Aorta (tissue), 4 donors: ENCODE data around the gene EXTL1. TPM values are rescaled to one million over a fixed set of nuclear protein-coding genes. Genes with fewer than 3 reads are reported as not detected.

Experiments
- polyA plus RNA-seq, 2 donors: library from polyadenylated mRNA; stranded (reverse); fragments of 200-250 nt; gene quantifications; one replicate each; pipeline ENCODE4 v1.2.3, GENCODE V29; 2013
- total RNA-seq, 2 donors: library from RNA; stranded (reverse); fragmentation: NEBNext Ultra II Directional; extraction: Animal tissue kit (Norgen Biotek cat#: 25700); gene quantifications; one replicate each; pipeline ENCODE4 v1.2.1, GENCODE V29; 2021
- donor health status: healthy with polysubstance abuse.
- donor health status: Bipolar disorder and iron deficiency.
- donor health status: DM: no; HTN: no; CAD: no.
- donor health status: DM: yes; HTN: yes; CAD: no.

EXTL1 gene
- total and polyA plus RNA-seq, 4 donors = 0.29 to 1.3 (median 0.33) TPM; not detected in 1

Other genes with a start within 250 kb of the EXTL1 start
- gene SELENON, start 221.6 kb upstream of the EXTL1 start, total RNA-seq = 10 to 100 TPM; 68.0 to 79.4 TPM
- gene SELENON, start 221.6 kb upstream of the EXTL1 start, polyA plus RNA-seq = 10 to 100 TPM; 13.1 to 36.9 TPM
- 10 to 100 TPM; 54.0 to 59.6 TPM for gene MTFR1L, start 201.8 kb upstream of the EXTL1 start, total RNA-seq
- gene MTFR1L, start 201.8 kb upstream of the EXTL1 start, polyA plus RNA-seq = 10 to 100 TPM; 52.2 to 72.3 TPM
- not detected for gene AUNIP, start 162.3 kb upstream of the EXTL1 start, total RNA-seq
- gene AUNIP, start 162.3 kb upstream of the EXTL1 start, polyA plus RNA-seq = not detected
- 10 to 100 TPM in 1 of 2 donors, 1 to 10 TPM in 1; 6.4 to 11.3 TPM for gene PAQR7, start 146.1 kb upstream of the EXTL1 start, total RNA-seq
- gene PAQR7, start 146.1 kb upstream of the EXTL1 start, polyA plus RNA-seq = 1 to 10 TPM; 7.9 to 8.5 TPM
- gene STMN1, start 115.4 kb upstream of the EXTL1 start, total RNA-seq = 10 to 100 TPM; 34.5 to 37.6 TPM
- 10 to 100 TPM; 28.2 to 56.1 TPM for gene STMN1, start 115.4 kb upstream of the EXTL1 start, polyA plus RNA-seq
- 1 to 10 TPM; 4.8 to 6.4 TPM for gene PAFAH2, start 23.7 kb upstream of the EXTL1 start, total RNA-seq
- 1 to 10 TPM; 3.7 to 4.9 TPM for gene PAFAH2, start 23.7 kb upstream of the EXTL1 start, polyA plus RNA-seq
- not detected for gene SLC30A2, start 24.3 kb downstream of the EXTL1 start, total RNA-seq
- gene SLC30A2, start 24.3 kb downstream of the EXTL1 start, polyA plus RNA-seq = under 1 TPM in 1 of 2 donors, not detected in 1; 0.13 TPM
- under 1 TPM; 0.19 to 0.24 TPM for gene TRIM63, start 45.9 kb downstream of the EXTL1 start, total RNA-seq
- 1 to 10 TPM in 1 of 2 donors, under 1 TPM in 1; 0.36 to 1.5 TPM for gene TRIM63, start 45.9 kb downstream of the EXTL1 start, polyA plus RNA-seq
- gene PDIK1L, start 90.0 kb downstream of the EXTL1 start, total RNA-seq = 1 to 10 TPM; 6.5 to 7.5 TPM
- 1 to 10 TPM; 2.0 to 3.8 TPM for gene PDIK1L, start 90.0 kb downstream of the EXTL1 start, polyA plus RNA-seq
- gene FAM110D, start 137.3 kb downstream of the EXTL1 start, total RNA-seq = 10 to 100 TPM in 1 of 2 donors, 1 to 10 TPM in 1; 5.0 to 15.7 TPM
- 1 to 10 TPM in 1 of 2 donors, under 1 TPM in 1; 0.25 to 1.4 TPM for gene FAM110D, start 137.3 kb downstream of the EXTL1 start, polyA plus RNA-seq
- gene C1orf232, start 147.2 kb downstream of the EXTL1 start, total RNA-seq = not detected
- not detected for gene C1orf232, start 147.2 kb downstream of the EXTL1 start, polyA plus RNA-seq
- 10 to 100 TPM; 13.4 to 18.3 TPM for gene ZNF593, start 148.1 kb downstream of the EXTL1 start, total RNA-seq
- 10 to 100 TPM; 29.4 to 48.6 TPM for gene ZNF593, start 148.1 kb downstream of the EXTL1 start, polyA plus RNA-seq
- not detected for gene ZNF593OS, start 150.1 kb downstream of the EXTL1 start, total RNA-seq
- gene ZNF593OS, start 150.1 kb downstream of the EXTL1 start, polyA plus RNA-seq = under 1 TPM in 1 of 2 donors, not detected in 1; 0.20 TPM
- gene CNKSR1, start 155.7 kb downstream of the EXTL1 start, total RNA-seq = 1 to 10 TPM; 1.5 to 1.7 TPM
- 1 to 10 TPM; 2.3 to 4.9 TPM for gene CNKSR1, start 155.7 kb downstream of the EXTL1 start, polyA plus RNA-seq
- not detected for gene CATSPER4, start 168.8 kb downstream of the EXTL1 start, total RNA-seq
- not detected for gene CATSPER4, start 168.8 kb downstream of the EXTL1 start, polyA plus RNA-seq
- 1 to 10 TPM; 3.0 to 5.9 TPM for gene CEP85, start 212.4 kb downstream of the EXTL1 start, total RNA-seq
- gene CEP85, start 212.4 kb downstream of the EXTL1 start, polyA plus RNA-seq = 1 to 10 TPM in 1 of 2 donors, under 1 TPM in 1; 0.74 to 1.9 TPM